Neural progenitor cell (in vitro differentiated cells): ENCODE results near the gene CCDC102A. TPM values are rescaled to one million over a fixed set of nuclear protein-coding genes. Genes with fewer than 3 reads are reported as not detected.

Experiments
- DNase-seq: peaks from one replicate; pipeline ENCODE4 v3.0.0-alpha.2; 2016; ENCODE audit warnings: low spot score
- H2AFZ ChIP-seq: fragments of 200-600 bp; sonication (generic); replicated peaks from 2 replicates; pipeline ENCODE4 v1.6.1; 2016; ENCODE audit warnings: antibody characterized with exemption
- H3F3A ChIP-seq: fragments of 200-600 bp; sonication (generic); 2 replicates; pipeline ENCODE4 v1.6.1; 2016; ENCODE audit warnings: antibody characterized with exemption, low read depth
- H3K27ac ChIP-seq: fragments of 200-600 bp; sonication (generic); 2 replicates; pipeline ENCODE4 v1.5.1; 2016; ENCODE audit warnings: mild to moderate bottlenecking
- H3K27me3 ChIP-seq: fragments of 200-600 bp; sonication (generic); 2 replicates; pipeline ENCODE4 v1.6.1; 2016; ENCODE audit warnings: mild to moderate bottlenecking, moderate library complexity
- H3K36me3 ChIP-seq: fragments of 200-600 bp; sonication (generic); 2 replicates; pipeline ENCODE4 v1.5.1; 2016
- H3K4me1 ChIP-seq: fragments of 200-600 bp; sonication (generic); 2 replicates; pipeline ENCODE4 v1.6.1; 2016; ENCODE audit warnings: mixed run types
- H3K4me2 ChIP-seq: fragments of 200-600 bp; sonication (generic); 2 replicates; pipeline ENCODE4 v1.6.1; 2016
- H3K4me3 ChIP-seq: fragments of 200-600 bp; sonication (generic); 2 replicates; pipeline ENCODE4 v1.5.1; 2016
- H3K79me2 ChIP-seq: fragments of 200-600 bp; sonication (generic); 2 replicates; pipeline ENCODE4 v1.6.1; 2016; ENCODE audit warnings: low read depth
- H3K9ac ChIP-seq: fragments of 200-600 bp; sonication (generic); 2 replicates; pipeline ENCODE4 v1.6.1; 2016
- H3K9me3 ChIP-seq: fragments of 200-600 bp; sonication (generic); 2 replicates; pipeline ENCODE4 v1.5.1; 2016; ENCODE audit warnings: low read depth
- H4K20me1 ChIP-seq: fragments of 200-600 bp; sonication (generic); 2 replicates; pipeline ENCODE4 v1.6.1; 2016; ENCODE audit warnings: low read depth
- H3K27ac Mint-ChIP-seq: 3 replicates; pipeline ENCODE4 v1.8.0; 2021; ENCODE audit warnings: mixed read lengths
- H3K27me3 Mint-ChIP-seq: 2 replicates; pipeline ENCODE4 v1.8.0; 2022; ENCODE audit warnings: low read depth, mild to moderate bottlenecking, inconsistent platforms, moderate library complexity, mixed read lengths; ENCODE audit not compliant: insufficient read depth
- H3K36me3 Mint-ChIP-seq: 3 replicates; pipeline ENCODE4 v1.8.0; 2021; ENCODE audit warnings: mixed read lengths
- H3K4me1 Mint-ChIP-seq: 3 replicates; pipeline ENCODE4 v1.8.0; 2021; ENCODE audit warnings: mixed read lengths
- H3K4me3 Mint-ChIP-seq: 3 replicates; pipeline ENCODE4 v1.8.0; 2021; ENCODE audit warnings: mild to moderate bottlenecking, moderate library complexity, mixed read lengths
- H3K9me3 Mint-ChIP-seq: 3 replicates; pipeline ENCODE4 v1.8.0; 2020; ENCODE audit warnings: mixed read lengths
- CTCF ChIP-seq: fragments of 200-600 bp; sonication (generic); IDR thresholded peaks from 2 replicates; pipeline ENCODE4 v1.5.1; 2017; ENCODE audit warnings: antibody characterized with exemption, mild to moderate bottlenecking
- EZH2 ChIP-seq: fragments of 200-600 bp; sonication (generic); IDR thresholded peaks from 2 replicates; pipeline ENCODE4 v1.6.1; 2017; ENCODE audit warnings: antibody characterized with exemption, mild to moderate bottlenecking, moderate library complexity
- EZH2phosphoT487 ChIP-seq: fragments of 200-600 bp; sonication (generic); IDR thresholded peaks from 2 replicates; pipeline ENCODE4 v1.6.1; 2017; ENCODE audit warnings: antibody characterized with exemption
- total RNA-seq: library from RNA; depleted of rRNA; stranded (reverse); fragments of >200 nt; gene quantifications from 2 replicates; pipeline ENCODE4 v1.2.3, GENCODE V29; 2015; ENCODE audit warnings: low replicate concordance

The CCDC102A gene
- total RNA-seq, 1 donor from 2014 or later = 3.9 TPM

- H4K20me1 ChIP-seq = no peaks in the 10 kb centered on the region
- TF ChIP-seq EZH2phosphoT487 = no peak
- TF ChIP-seq EZH2 = no peak
- TF ChIP-seq CTCF = no peak
- peaks cover 5% of the 10 kb centered on the region for H3K36me3 Mint-ChIP-seq
- H3K9me3 Mint-ChIP-seq = no peaks in the 10 kb centered on the region
- H3K36me3 ChIP-seq = no peaks in the 10 kb centered on the region
- peak overlapping the region; percentile 37 for H3K27ac Mint-ChIP-seq
- H3K27me3 Mint-ChIP-seq = peaks cover 8% of the 10 kb centered on the region
- peaks cover 8% of the 10 kb centered on the region for H3K4me1 ChIP-seq
- peaks cover 5% of the 10 kb centered on the region for H3F3A ChIP-seq
- H3K27me3 ChIP-seq = no peaks in the 10 kb centered on the region
- H3K4me3 ChIP-seq = no peak overlapping the region
- H3K27ac ChIP-seq = no peak overlapping the region
- no peak overlapping the region for H3K9ac ChIP-seq
- H2AFZ ChIP-seq = no peak overlapping the region
- H3K4me1 Mint-ChIP-seq = peaks cover 22% of the 10 kb centered on the region
- no peaks in the 10 kb centered on the region for H3K79me2 ChIP-seq
- no peak overlapping the region for H3K4me2 ChIP-seq
- H3K4me3 Mint-ChIP-seq = no peak overlapping the region
- no peaks in the 10 kb centered on the region for H3K9me3 ChIP-seq
- no peak for DNase-seq
Measured at GRCh38 chr16:57512296-57513001, 23.9 kb downstream of the CCDC102A start.

GRCh38 chr16:57510016-57510871, 26.1 kb downstream of the CCDC102A start:
- H3K4me3 Mint-ChIP-seq = no peak overlapping the region
- peaks cover 11% of the 10 kb centered on the region for H3K4me1 ChIP-seq
- H3K9me3 Mint-ChIP-seq = no peaks in the 10 kb centered on the region
- H3K27ac Mint-ChIP-seq = peak overlapping the region; percentile 39
- H3K27ac ChIP-seq = no peak overlapping the region
- H3K79me2 ChIP-seq = no peaks in the 10 kb centered on the region
- no peak for DNase-seq
- H3K9ac ChIP-seq = no peak overlapping the region
- H3K36me3 ChIP-seq = no peaks in the 10 kb centered on the region
- peaks cover 5% of the 10 kb centered on the region for H3F3A ChIP-seq
- TF ChIP-seq EZH2phosphoT487 = no peak
- no peak for TF ChIP-seq CTCF
- no peak for TF ChIP-seq EZH2
- H3K27me3 Mint-ChIP-seq = peaks cover 10% of the 10 kb centered on the region
- peaks cover 2% of the 10 kb centered on the region for H3K36me3 Mint-ChIP-seq
- no peaks in the 10 kb centered on the region for H4K20me1 ChIP-seq
- no peaks in the 10 kb centered on the region for H3K9me3 ChIP-seq
- no peaks in the 10 kb centered on the region for H3K27me3 ChIP-seq
- H3K4me3 ChIP-seq = no peak overlapping the region
- H2AFZ ChIP-seq = no peak overlapping the region
- no peak overlapping the region for H3K4me2 ChIP-seq
- H3K4me1 Mint-ChIP-seq = peaks cover 31% of the 10 kb centered on the region

GRCh38 chr16:57509231-57509923, 27.0 kb downstream of the CCDC102A start:
- no peaks in the 10 kb centered on the region for H3K9me3 Mint-ChIP-seq
- Histone ChIP-seq H3K27me3 (no peaks in the 10 kb centered on the region), H3K4me1 (peaks cover 11% of the 10 kb centered on the region), H3K9me3 (no peaks in the 10 kb centered on the region), H4K20me1 (no peaks in the 10 kb centered on the region), H2AFZ (no peak overlapping the region), H3K9ac (no peak overlapping the region), H3K36me3 (no peaks in the 10 kb centered on the region), H3F3A (peaks cover 5% of the 10 kb centered on the region), H3K27ac (no peak overlapping the region), H3K79me2 (no peaks in the 10 kb centered on the region), H3K4me3 (no peak overlapping the region), H3K4me2 (no peak overlapping the region)
- H3K4me3 Mint-ChIP-seq = no peak overlapping the region
- H3K27me3 Mint-ChIP-seq = peaks cover 10% of the 10 kb centered on the region
- no peak for TF ChIP-seq EZH2phosphoT487
- no peak for TF ChIP-seq EZH2
- no peak for TF ChIP-seq CTCF
- DNase-seq = no peak
- H3K27ac Mint-ChIP-seq = peak overlapping the region; percentile 42
- H3K36me3 Mint-ChIP-seq = peaks cover 2% of the 10 kb centered on the region
- peaks cover 31% of the 10 kb centered on the region for H3K4me1 Mint-ChIP-seq
